SK-N-SH treated with all-trans-retinoic acid at 6 μM for 48 hours (cell line): ENCODE results near the gene ELOVL3.

Source experiments
- ATAC-seq: fragments of 200-7000 bp; cut with Tn5 transposase; 3 replicates; pipeline ENCODE4 v1.9.1; 2020; ENCODE audit warnings: mild to moderate bottlenecking, moderate library complexity
- ARNTL ChIP-seq: fragments of 450-650 bp; formaldehyde crosslinking; IDR thresholded peaks from 2 replicates; pipeline ENCODE4 v1.5.0; 2020; ENCODE audit warnings: low read depth, mild to moderate bottlenecking, moderate library complexity, borderline replicate concordance
- BACH2 ChIP-seq: fragments of 250-450 bp; sonication (Bioruptor Pico); IDR thresholded peaks from 2 replicates; pipeline ENCODE4 v1.9.0; 2021; ENCODE audit warnings: mild to moderate bottlenecking, borderline replicate concordance
- CSDC2 ChIP-seq: fragments of 250-450 bp; sonication (Bioruptor Pico); IDR thresholded peaks from 2 replicates; pipeline ENCODE4 v1.5.0; 2020; ENCODE audit warnings: mild to moderate bottlenecking, moderate library complexity
- CSRNP3 ChIP-seq: fragments of 250-450 bp; sonication (Bioruptor Pico); IDR thresholded peaks from 2 replicates; pipeline ENCODE4 v1.5.1; 2021; ENCODE audit warnings: mild to moderate bottlenecking, moderate library complexity
- ISL1 ChIP-seq: fragments of 250-450 bp; sonication (Bioruptor Pico); IDR thresholded peaks from 2 replicates; pipeline ENCODE4 v2.1.2; 2022; ENCODE audit warnings: mild to moderate bottlenecking, moderate library complexity
- OSR1 ChIP-seq: fragments of 250-450 bp; sonication (Bioruptor Pico); IDR thresholded peaks from 2 replicates; pipeline ENCODE4 v1.8.0; 2022; ENCODE audit warnings: moderate library complexity, mild to moderate bottlenecking, inconsistent platforms
- PATZ1 ChIP-seq: fragments of 250-450 bp; sonication (Bioruptor Pico); IDR thresholded peaks from 2 replicates; pipeline ENCODE4 v1.8.0; 2020; ENCODE audit warnings: mild to moderate bottlenecking, moderate library complexity, borderline replicate concordance
- RARB ChIP-seq: fragments of 250-450 bp; sonication (Bioruptor Pico); IDR thresholded peaks from 2 replicates; pipeline ENCODE4 v1.8.0; 2021; ENCODE audit warnings: mild to moderate bottlenecking, moderate library complexity
- SNAI2 ChIP-seq: fragments of 250-450 bp; sonication (Bioruptor Pico); IDR thresholded peaks from 2 replicates; pipeline ENCODE4 v1.5.0; 2020; ENCODE audit warnings: mild to moderate bottlenecking, moderate library complexity
- TCF4 ChIP-seq: fragments of 250-450 bp; sonication (Bioruptor Pico); IDR thresholded peaks from 2 replicates; pipeline ENCODE4 v1.8.0; 2021; ENCODE audit warnings: mild to moderate bottlenecking, moderate library complexity, borderline replicate concordance
- TOX ChIP-seq: fragments of 250-450 bp; sonication (Bioruptor Pico); IDR thresholded peaks from 2 replicates; pipeline ENCODE4 v1.8.0; 2021; ENCODE audit warnings: mild to moderate bottlenecking, moderate library complexity, borderline replicate concordance
- ZC3H10 ChIP-seq: fragments of 250-450 bp; sonication (Bioruptor Pico); IDR thresholded peaks from 2 replicates; pipeline ENCODE4 v1.5.1; 2021; ENCODE audit warnings: mild to moderate bottlenecking, moderate library complexity
- ZFP30 ChIP-seq: fragments of 450-650 bp; formaldehyde crosslinking; IDR thresholded peaks from 2 replicates; pipeline ENCODE4 v1.5.0; 2022; ENCODE audit warnings: mild to moderate bottlenecking, moderate library complexity
- ZNF8 ChIP-seq: fragments of 450-650 bp; formaldehyde crosslinking; IDR thresholded peaks from 2 replicates; pipeline ENCODE4 v1.5.0; 2020; ENCODE audit warnings: mild to moderate bottlenecking, moderate library complexity
- TF ChIP-seq, protein P1 (sequence below): fragments of 250-450 bp; sonication (Bioruptor Pico); IDR thresholded peaks from 2 replicates; pipeline ENCODE4 v1.5.1; 2020; ENCODE audit warnings: low read depth, mild to moderate bottlenecking, moderate library complexity
- TF ChIP-seq, protein P2 (sequence below): fragments of 250-450 bp; sonication (Bioruptor Pico); IDR thresholded peaks from 2 replicates; pipeline ENCODE4 v1.5.0; 2020; ENCODE audit warnings: mild to moderate bottlenecking, moderate library complexity
- TF ChIP-seq, protein P3 (sequence below): fragments of 250-450 bp; sonication (Bioruptor Pico); IDR thresholded peaks from 2 replicates; pipeline ENCODE4 v1.8.0; 2021; ENCODE audit warnings: low read depth, mild to moderate bottlenecking, moderate library complexity, borderline replicate concordance

ELOVL3 gene, protein sequence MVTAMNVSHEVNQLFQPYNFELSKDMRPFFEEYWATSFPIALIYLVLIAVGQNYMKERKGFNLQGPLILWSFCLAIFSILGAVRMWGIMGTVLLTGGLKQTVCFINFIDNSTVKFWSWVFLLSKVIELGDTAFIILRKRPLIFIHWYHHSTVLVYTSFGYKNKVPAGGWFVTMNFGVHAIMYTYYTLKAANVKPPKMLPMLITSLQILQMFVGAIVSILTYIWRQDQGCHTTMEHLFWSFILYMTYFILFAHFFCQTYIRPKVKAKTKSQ

GRCh38 chr10:102225646-102226541 lies at the start of gene ELOVL3:
Gene ELOVL3, plus strand, starts transcription at chr10:102226299. Its CDS starts 250 bp downstream, at chr10:102226549.
- ATAC-seq, result peak; percentile 90
- TF ChIP-seq OSR1 (CRISPR knock-in tag) (no peak), ARNTL (CRISPR knock-in tag) (no peak), ZFP30 (CRISPR knock-in tag) (no peak), CSDC2 (CRISPR knock-in tag) (no peak), ZNF8 (CRISPR knock-in tag) (no peak), TCF4 (no peak), TOX (CRISPR knock-in tag) (no peak), BACH2 (CRISPR knock-in tag) (no peak), ZC3H10 (CRISPR knock-in tag) (no peak), RARB (no peak), ISL1 (no peak), SNAI2 (CRISPR knock-in tag) (no peak), CSRNP3 (CRISPR knock-in tag) (no peak)
- TF ChIP-seq, protein P1, sequence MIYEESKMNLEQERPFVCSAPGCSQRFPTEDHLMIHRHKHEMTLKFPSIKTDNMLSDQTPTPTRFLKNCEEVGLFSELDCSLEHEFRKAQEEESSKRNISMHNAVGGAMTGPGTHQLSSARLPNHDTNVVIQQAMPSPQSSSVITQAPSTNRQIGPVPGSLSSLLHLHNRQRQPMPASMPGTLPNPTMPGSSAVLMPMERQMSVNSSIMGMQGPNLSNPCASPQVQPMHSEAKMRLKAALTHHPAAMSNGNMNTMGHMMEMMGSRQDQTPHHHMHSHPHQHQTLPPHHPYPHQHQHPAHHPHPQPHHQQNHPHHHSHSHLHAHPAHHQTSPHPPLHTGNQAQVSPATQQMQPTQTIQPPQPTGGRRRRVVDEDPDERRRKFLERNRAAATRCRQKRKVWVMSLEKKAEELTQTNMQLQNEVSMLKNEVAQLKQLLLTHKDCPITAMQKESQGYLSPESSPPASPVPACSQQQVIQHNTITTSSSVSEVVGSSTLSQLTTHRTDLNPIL, result no peak
- TF ChIP-seq, protein P2, sequence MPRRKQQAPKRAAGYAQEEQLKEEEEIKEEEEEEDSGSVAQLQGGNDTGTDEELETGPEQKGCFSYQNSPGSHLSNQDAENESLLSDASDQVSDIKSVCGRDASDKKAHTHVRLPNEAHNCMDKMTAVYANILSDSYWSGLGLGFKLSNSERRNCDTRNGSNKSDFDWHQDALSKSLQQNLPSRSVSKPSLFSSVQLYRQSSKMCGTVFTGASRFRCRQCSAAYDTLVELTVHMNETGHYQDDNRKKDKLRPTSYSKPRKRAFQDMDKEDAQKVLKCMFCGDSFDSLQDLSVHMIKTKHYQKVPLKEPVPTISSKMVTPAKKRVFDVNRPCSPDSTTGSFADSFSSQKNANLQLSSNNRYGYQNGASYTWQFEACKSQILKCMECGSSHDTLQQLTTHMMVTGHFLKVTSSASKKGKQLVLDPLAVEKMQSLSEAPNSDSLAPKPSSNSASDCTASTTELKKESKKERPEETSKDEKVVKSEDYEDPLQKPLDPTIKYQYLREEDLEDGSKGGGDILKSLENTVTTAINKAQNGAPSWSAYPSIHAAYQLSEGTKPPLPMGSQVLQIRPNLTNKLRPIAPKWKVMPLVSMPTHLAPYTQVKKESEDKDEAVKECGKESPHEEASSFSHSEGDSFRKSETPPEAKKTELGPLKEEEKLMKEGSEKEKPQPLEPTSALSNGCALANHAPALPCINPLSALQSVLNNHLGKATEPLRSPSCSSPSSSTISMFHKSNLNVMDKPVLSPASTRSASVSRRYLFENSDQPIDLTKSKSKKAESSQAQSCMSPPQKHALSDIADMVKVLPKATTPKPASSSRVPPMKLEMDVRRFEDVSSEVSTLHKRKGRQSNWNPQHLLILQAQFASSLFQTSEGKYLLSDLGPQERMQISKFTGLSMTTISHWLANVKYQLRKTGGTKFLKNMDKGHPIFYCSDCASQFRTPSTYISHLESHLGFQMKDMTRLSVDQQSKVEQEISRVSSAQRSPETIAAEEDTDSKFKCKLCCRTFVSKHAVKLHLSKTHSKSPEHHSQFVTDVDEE (CRISPR knock-in tag), result no peak

DNA sequence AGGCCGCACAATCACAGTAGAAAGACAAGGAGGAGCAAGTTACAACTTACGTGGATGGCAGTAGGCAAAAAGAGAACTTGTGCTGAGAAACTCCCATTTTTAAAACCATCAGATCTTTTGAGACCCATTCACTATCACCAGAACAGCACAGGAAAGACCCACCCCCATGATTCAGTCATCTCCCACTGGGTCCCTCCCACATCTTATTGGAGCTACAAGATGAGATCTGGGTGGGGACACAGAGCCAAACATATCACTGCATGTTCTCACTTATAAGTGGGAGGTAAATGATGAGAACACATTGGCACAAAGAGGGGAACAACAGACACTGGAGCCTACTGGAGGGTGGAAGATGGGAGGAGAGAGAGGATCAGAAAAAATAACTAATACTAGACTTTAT lies 41.5 kb upstream of the ELOVL3 start:
- no peak for ATAC-seq
- TF ChIP-seq RARB (no peak), PATZ1 (CRISPR knock-in tag) (no peak), TOX (CRISPR knock-in tag) (no peak), SNAI2 (CRISPR knock-in tag) (no peak), CSDC2 (CRISPR knock-in tag) (no peak), TCF4 (no peak)
- TF ChIP-seq, protein P3, sequence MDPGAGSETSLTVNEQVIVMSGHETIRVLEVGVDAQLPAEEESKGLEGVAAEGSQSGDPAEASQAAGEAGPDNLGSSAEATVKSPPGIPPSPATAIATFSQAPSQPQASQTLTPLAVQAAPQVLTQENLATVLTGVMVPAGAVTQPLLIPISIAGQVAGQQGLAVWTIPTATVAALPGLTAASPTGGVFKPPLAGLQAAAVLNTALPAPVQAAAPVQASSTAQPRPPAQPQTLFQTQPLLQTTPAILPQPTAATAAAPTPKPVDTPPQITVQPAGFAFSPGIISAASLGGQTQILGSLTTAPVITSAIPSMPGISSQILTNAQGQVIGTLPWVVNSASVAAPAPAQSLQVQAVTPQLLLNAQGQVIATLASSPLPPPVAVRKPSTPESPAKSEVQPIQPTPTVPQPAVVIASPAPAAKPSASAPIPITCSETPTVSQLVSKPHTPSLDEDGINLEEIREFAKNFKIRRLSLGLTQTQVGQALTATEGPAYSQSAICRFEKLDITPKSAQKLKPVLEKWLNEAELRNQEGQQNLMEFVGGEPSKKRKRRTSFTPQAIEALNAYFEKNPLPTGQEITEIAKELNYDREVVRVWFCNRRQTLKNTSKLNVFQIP, result no peak
- TF ChIP-seq, protein P2 (CRISPR knock-in tag), result no peak
